BJ (cell line): ENCODE data around the gene EIF3L. TPM values are rescaled to one million over a fixed set of nuclear protein-coding genes. Genes with fewer than 3 reads are reported as not detected.

Source experiments
- CTCF ChIA-PET: fragments of 350-600 bp; formaldehyde crosslinking; extraction: SDS; loops from one replicate; lab custom pipeline; 2021; ENCODE audit warnings: antibody characterized with exemption, inconsistent platforms; lab: Yijun Ruan, JAX
- POLR2A ChIA-PET: fragments of 300-600 bp; sonication (Branson Sonifier 250); formaldehyde crosslinking; extraction: SDS; loops from one replicate; lab custom pipeline; 2021; ENCODE audit warnings: antibody characterized with exemption; lab: Charles Lee
- DNase-seq: peaks from one replicate; pipeline ENCODE4 v3.0.0-alpha.2; 2011; ENCODE audit warnings: low read depth
- H3K27me3 ChIP-seq: 2 replicates; pipeline ENCODE4 v1.6.0; 2011; ENCODE audit warnings: low read length; ENCODE audit not compliant: control insufficient read depth, insufficient read depth
- H3K36me3 ChIP-seq: 2 replicates; pipeline ENCODE4 v1.5.1; 2011; ENCODE audit warnings: low read length; ENCODE audit not compliant: control insufficient read depth, insufficient read depth
- H3K4me3 ChIP-seq: 2 replicates; pipeline ENCODE4 v1.5.1; 2011; ENCODE audit warnings: low read depth, mild to moderate bottlenecking, control low read depth, low read length
- polyA plus RNA-seq: library from polyadenylated mRNA; depleted of rRNA; stranded (reverse); fragments of >200 nt; gene quantifications from 2 replicates; pipeline ENCODE4 v1.2.3, GENCODE V29; 2011
- TF ChIP-seq, protein P1 (sequence below): IDR thresholded peaks from 2 replicates; pipeline ENCODE4 v1.5.1; 2011; ENCODE audit warnings: low read depth, mild to moderate bottlenecking, control low read depth, inconsistent platforms, low read length, moderate library complexity; ENCODE audit not compliant: insufficient read depth

EIF3L gene
- polyA plus RNA-seq, 1 experiment: 705 TPM

DNA sequence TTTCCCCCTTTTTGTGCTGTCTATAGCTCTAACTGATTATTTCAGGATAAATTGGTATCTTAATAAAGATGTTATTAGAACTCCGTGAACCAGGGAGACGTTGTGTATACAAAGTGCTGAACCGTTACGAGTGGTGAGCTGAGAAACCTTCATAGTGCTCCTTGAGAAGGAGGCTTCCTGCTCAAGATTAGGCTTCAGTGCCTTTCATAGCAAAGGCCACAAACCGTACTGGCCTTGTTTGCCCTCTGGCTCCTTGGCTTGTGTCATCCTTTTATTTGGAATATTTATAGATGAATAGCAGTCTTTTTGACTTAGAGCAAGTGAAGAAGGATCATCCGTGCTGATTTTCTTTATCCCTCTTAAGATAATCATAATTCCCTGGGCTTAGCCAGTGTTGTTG, 16.3 kb downstream of the EIF3L start:
- Histone ChIP-seq H3K36me3 (peaks cover 27% of the 10 kb centered on the region), H3K27me3 (no peaks in the 10 kb centered on the region), H3K4me3 (no peak overlapping the region)
- ChIA-PET POLR2A (no interaction called here), CTCF (interaction anchor here (1.1 to 4.6 kb wide), 4 partner anchors 10 to 204 kb away, joined by 3 to 77 read pairs (median 6); no protein-coding TSS in a partner anchor)
- no peak for DNase-seq
- TF ChIP-seq, protein P1, sequence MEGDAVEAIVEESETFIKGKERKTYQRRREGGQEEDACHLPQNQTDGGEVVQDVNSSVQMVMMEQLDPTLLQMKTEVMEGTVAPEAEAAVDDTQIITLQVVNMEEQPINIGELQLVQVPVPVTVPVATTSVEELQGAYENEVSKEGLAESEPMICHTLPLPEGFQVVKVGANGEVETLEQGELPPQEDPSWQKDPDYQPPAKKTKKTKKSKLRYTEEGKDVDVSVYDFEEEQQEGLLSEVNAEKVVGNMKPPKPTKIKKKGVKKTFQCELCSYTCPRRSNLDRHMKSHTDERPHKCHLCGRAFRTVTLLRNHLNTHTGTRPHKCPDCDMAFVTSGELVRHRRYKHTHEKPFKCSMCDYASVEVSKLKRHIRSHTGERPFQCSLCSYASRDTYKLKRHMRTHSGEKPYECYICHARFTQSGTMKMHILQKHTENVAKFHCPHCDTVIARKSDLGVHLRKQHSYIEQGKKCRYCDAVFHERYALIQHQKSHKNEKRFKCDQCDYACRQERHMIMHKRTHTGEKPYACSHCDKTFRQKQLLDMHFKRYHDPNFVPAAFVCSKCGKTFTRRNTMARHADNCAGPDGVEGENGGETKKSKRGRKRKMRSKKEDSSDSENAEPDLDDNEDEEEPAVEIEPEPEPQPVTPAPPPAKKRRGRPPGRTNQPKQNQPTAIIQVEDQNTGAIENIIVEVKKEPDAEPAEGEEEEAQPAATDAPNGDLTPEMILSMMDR: no peak

- H3K4me3 ChIP-seq: no peak overlapping the region
- no peak for DNase-seq
- POLR2A ChIA-PET: interaction anchor here (0.6 kb wide), 1 partner anchor 800 kb away, joined by 3 read pairs; no protein-coding TSS in a partner anchor
- H3K27me3 ChIP-seq: no peaks in the 10 kb centered on the region
- TF ChIP-seq, protein P1: no peak
- CTCF ChIA-PET: no interaction called here
- H3K36me3 ChIP-seq: peaks cover 24% of the 10 kb centered on the region
Measured at GRCh38 chr22:37870273-37870672, 21.1 kb downstream of the EIF3L start.

GRCh38 chr22:37880668-37881440, 31.6 kb downstream of the EIF3L start:
- TF ChIP-seq, protein P1: no peak
- POLR2A ChIA-PET: no interaction called here
- CTCF ChIA-PET: interaction anchor here (1.1 to 3.4 kb wide), 4 partner anchors 15 to 64 kb away, joined by 3 to 11 read pairs (median 4); no protein-coding TSS in a partner anchor
- Histone ChIP-seq H3K27me3 (no peaks in the 10 kb centered on the region), H3K36me3 (peaks cover 8% of the 10 kb centered on the region), H3K4me3 (no peak overlapping the region)
- DNase-seq: no peak

GRCh38 chr22:37884420-37884819, 35.2 kb downstream of the EIF3L start:
- POLR2A ChIA-PET: interaction anchor here (0.6 kb wide), 1 partner anchor 12 kb away, joined by 3 read pairs; no protein-coding TSS in a partner anchor
- CTCF ChIA-PET: interaction anchor here (1.7 to 7.9 kb wide), 4 partner anchors 21 to 67 kb away, joined by 7 to 62 read pairs (median 12); partner anchors contain the start of gene MICALL1

More at GRCh38 chr22:37884420-37884819, 35.2 kb downstream of the EIF3L start:
- TF ChIP-seq, protein P1: no peak
- peak; percentile 23 for DNase-seq
- Histone ChIP-seq H3K4me3 (no peak overlapping the region), H3K36me3 (peaks cover 2% of the 10 kb centered on the region), H3K27me3 (no peaks in the 10 kb centered on the region)
